Lung (tissue), 12 donors: ENCODE results near the gene NUBP2. TPM values are rescaled to one million over a fixed set of nuclear protein-coding genes. Genes with fewer than 3 reads are reported as not detected.

ENCODE experiments used
- ATAC-seq: fragments of 200-7000 bp; cut with Tn5 transposase; one replicate; pipeline ENCODE4 v1.9.1; 2020; ENCODE audit warnings: moderate number of reproducible peaks; ENCODE audit not compliant: insufficient read depth, low FRiP score
- DNase-seq, 3 donors: peaks; one replicate each; pipeline ENCODE4 v3.0.0-alpha.2; 2013 to 2017
- H3K27ac ChIP-seq, 2 donors: one replicate each; pipeline ENCODE4 v1.5.1; 2013; ENCODE audit warnings: mild to moderate bottlenecking in 2 of 2, moderate library complexity in 2 of 2, control low read depth in 1 of 2, inconsistent platforms in 1 of 2, low read depth in 1 of 2, low read length in 1 of 2
- H3K27me3 ChIP-seq, 3 donors: one replicate each; pipeline ENCODE4 v1.5.1; 2013; ENCODE audit warnings: low read length in 2 of 3; ENCODE audit not compliant: control insufficient read depth in 3 of 3, insufficient read depth in 3 of 3
- H3K36me3 ChIP-seq, 4 donors: one replicate each; pipeline ENCODE4 v1.5.1; 2013; ENCODE audit warnings: low read length in 4 of 4, mild to moderate bottlenecking in 1 of 4, moderate library complexity in 1 of 4; ENCODE audit not compliant: control insufficient read depth in 4 of 4, insufficient read depth in 4 of 4
- H3K4me1 ChIP-seq, 5 donors: one replicate each; pipeline ENCODE4 v1.5.1; 2013; ENCODE audit warnings: low read length in 5 of 5, mild to moderate bottlenecking in 2 of 5, moderate library complexity in 1 of 5; ENCODE audit not compliant: control insufficient read depth in 5 of 5, insufficient read depth in 5 of 5
- H3K4me3 ChIP-seq: one replicate; pipeline ENCODE4 v1.5.1; 2013; ENCODE audit warnings: mild to moderate bottlenecking, control low read depth, moderate library complexity
- H3K9ac ChIP-seq, 2 donors: one replicate each; pipeline ENCODE4 v1.5.1; 2013; ENCODE audit warnings: low read length in 2 of 2, control low read depth in 1 of 2; ENCODE audit not compliant: insufficient read depth in 1 of 2
- H3K9me3 ChIP-seq, 4 donors: one replicate each; pipeline ENCODE4 v1.5.1; 2013; ENCODE audit warnings: low read length in 3 of 4, mild to moderate bottlenecking in 1 of 4, moderate library complexity in 1 of 4; ENCODE audit not compliant: control insufficient read depth in 4 of 4, insufficient read depth in 3 of 4
- CTCF ChIP-seq: IDR thresholded peaks from 2 replicates; pipeline ENCODE4 v1.5.1; 2012; ENCODE audit warnings: mild to moderate bottlenecking; ENCODE audit errors: control extremely low read depth, extremely low read depth
- WGBS, 2 donors: extraction: QIAGEN DNeasy Blood & Tissue Kit; methylation state at CpG; one replicate each; pipeline ENCODE4 v1.1.7; 2013; 5-methylcytosine and 5-hydroxymethylcytosine counted together
- polyA plus RNA-seq, 2 donors: library from polyadenylated mRNA; stranded (reverse); fragments of 200-250 nt; gene quantifications; one replicate each; pipeline ENCODE4 v1.2.1, GENCODE V29; 2013
- total RNA-seq, 2 donors: library from RNA; depleted of rRNA in 1 of 2; stranded (reverse); fragments of >200 nt in 1 of 2; gene quantifications; one replicate each; pipeline ENCODE4 v1.2.1, GENCODE V29; 2014 to 2021
- donor health status: control.
- donor health status: control.
- donor health status: Bipolar disorder and iron deficiency.
- donor health status: healthy.
- donor health status: DM: yes; HTN: yes; CAD: no.

NUBP2 gene
- total and polyA plus RNA-seq, 4 donors, result 38.9 to 70.2 (median 65.6) TPM

- no peak for TF ChIP-seq CTCF
- no peaks in the 10 kb centered on the region for H3K9me3 ChIP-seq
- no peak for DNase-seq
- 84 to 87% methylated on average over 27 of the region's 27 CpGs for WGBS, 2 donors
- no peaks in the 10 kb centered on the region for H3K27me3 ChIP-seq
- no peak overlapping the region for H3K27ac ChIP-seq
- no peak overlapping the region for H3K4me3 ChIP-seq
- H3K4me1 ChIP-seq, result peaks cover 0 to 14% (median 6%) of the 10 kb centered on the region in 5 donors
- ATAC-seq, result no peak
- H3K36me3 ChIP-seq, result peaks cover 4 to 41% (median 13%) of the 10 kb centered on the region in 4 donors
- H3K9ac ChIP-seq, result no peak overlapping the region
Measured at GRCh38 chr16:1779741-1780676, 2.8 kb upstream of the NUBP2 start.

GRCh38 chr16:1780677-1781072 is 2.1 kb upstream of the NUBP2 start:
- ATAC-seq (no peak), DNase-seq (no peak)
- Histone ChIP-seq H3K27me3 (no peaks in the 10 kb centered on the region), H3K9ac (no peak overlapping the region), H3K27ac (no peak overlapping the region), H3K9me3 (no peaks in the 10 kb centered on the region), H3K4me1 (peaks cover 0 to 14% (median 6%) of the 10 kb centered on the region in 5 donors), H3K4me3 (no peak overlapping the region), H3K36me3 (peaks cover 4 to 37% (median 13%) of the 10 kb centered on the region in 4 donors)
- 78 to 88% methylated on average over 6 of the region's 6 CpGs for WGBS, 2 donors
- TF ChIP-seq CTCF, result no peak

GRCh38 chr16:1781254-1781653 is 1.5 kb upstream of the NUBP2 start:
- H3K4me1 ChIP-seq, result peaks cover 0 to 14% (median 6%) of the 10 kb centered on the region in 5 donors
- 63 to 79% methylated on average over 20 of the region's 20 CpGs for WGBS, 2 donors
- DNase-seq (no peak), ATAC-seq (no peak)
- H3K27ac ChIP-seq, result peak overlapping the region in 1 of 2 donors; percentile 78
- peaks cover 4 to 37% (median 13%) of the 10 kb centered on the region in 4 donors for H3K36me3 ChIP-seq
- no peak for TF ChIP-seq CTCF
- no peak overlapping the region for H3K9ac ChIP-seq
- H3K4me3 ChIP-seq, result peak overlapping the region; percentile 81
- no peaks in the 10 kb centered on the region for H3K9me3 ChIP-seq
- no peaks in the 10 kb centered on the region for H3K27me3 ChIP-seq
